Keratinocyte (primary cell): Measurements from ENCODE around the gene PDZD7. TPM values are rescaled to one million over a fixed set of nuclear protein-coding genes. Genes with fewer than 3 reads are reported as not detected.
A peak's percentile ranks its signal among the peaks of the same experiment; 100 is the strongest.

Experiments used
- DNase-seq: peaks from one replicate; pipeline ENCODE4 v3.0.0-alpha.2; 2011; ENCODE audit warnings: low read depth, missing footprints, low spot score
- FAIRE-seq: peaks from 2 replicates; lab custom pipeline; 2011; peaks lifted over from hg19 to GRCh38; lab: Jason Lieb, UNC
- H2AFZ ChIP-seq: 2 replicates; pipeline ENCODE4 v1.6.0; 2012; ENCODE audit warnings: low read length, control low read depth, inconsistent platforms; ENCODE audit not compliant: control insufficient read depth
- H3K27ac ChIP-seq: 2 replicates; pipeline ENCODE4 v1.5.1; 2011; ENCODE audit warnings: low read length; ENCODE audit not compliant: control insufficient read depth, insufficient read depth
- H3K27me3 ChIP-seq: 3 replicates; pipeline ENCODE4 v1.6.0; 2011; ENCODE audit warnings: low read length; ENCODE audit not compliant: control insufficient read depth, insufficient read depth; ENCODE audit errors: extremely low read depth
- H3K36me3 ChIP-seq, 2 experiments: 2 replicates in 1 of 2; 3 replicates in 1 of 2; pipeline ENCODE4 v1.5.1; 2011; ENCODE audit warnings: low read length in 2 of 2, mild to moderate bottlenecking in 1 of 2; ENCODE audit not compliant: control insufficient read depth in 2 of 2, insufficient read depth in 2 of 2; ENCODE audit errors: extremely low read depth in 1 of 2
- H3K4me1 ChIP-seq: 3 replicates; pipeline ENCODE4 v1.5.1; 2011; ENCODE audit warnings: low read length; ENCODE audit not compliant: control insufficient read depth, insufficient read depth; ENCODE audit errors: extremely low read depth
- H3K4me2 ChIP-seq: 3 replicates; pipeline ENCODE4 v1.6.0; 2011; ENCODE audit warnings: low read depth, low read length; ENCODE audit not compliant: control insufficient read depth, insufficient read depth; ENCODE audit errors: extremely low read depth
- H3K4me3 ChIP-seq, 3 experiments: fragments of 200-600 bp in 1 of 3; sonication (generic) in 1 of 3; 2 replicates in 2 of 3; 3 replicates in 1 of 3; pipeline ENCODE4 v1.5.1; 2011 to 2016; ENCODE audit warnings: low read length in 3 of 3, mild to moderate bottlenecking in 3 of 3, control low read depth in 2 of 3, inconsistent platforms in 1 of 3, low read depth in 1 of 3, mixed read lengths in 1 of 3, mixed run types in 1 of 3, moderate library complexity in 1 of 3; ENCODE audit not compliant: control insufficient read depth in 2 of 3, insufficient read depth in 2 of 3; ENCODE audit errors: extremely low read depth in 1 of 3
- H3K79me2 ChIP-seq: 2 replicates; pipeline ENCODE4 v1.6.0; 2012; ENCODE audit warnings: low read length; ENCODE audit not compliant: control insufficient read depth, insufficient read depth
- H3K9ac ChIP-seq: 3 replicates; pipeline ENCODE4 v1.6.0; 2011; ENCODE audit warnings: low read length; ENCODE audit not compliant: control insufficient read depth, insufficient read depth; ENCODE audit errors: extremely low read depth
- H3K9me1 ChIP-seq: 3 replicates; pipeline ENCODE4 v1.6.0; 2011; ENCODE audit warnings: low read length; ENCODE audit not compliant: control insufficient read depth, insufficient read depth; ENCODE audit errors: extremely low read depth
- H3K9me3 ChIP-seq: 2 replicates; pipeline ENCODE4 v1.5.1; 2012; ENCODE audit warnings: low read depth, low read length; ENCODE audit not compliant: control insufficient read depth
- H4K20me1 ChIP-seq: 3 replicates; pipeline ENCODE4 v1.6.0; 2011; ENCODE audit warnings: low read length; ENCODE audit not compliant: control insufficient read depth, insufficient read depth; ENCODE audit errors: extremely low read depth
- CTCF ChIP-seq, 3 experiments: IDR thresholded peaks in 1 of 3; conservative IDR thresholded peaks in 1 of 3; optimal IDR thresholded peaks in 1 of 3; 2 replicates in 2 of 3; 3 replicates in 1 of 3; pipeline versions ENCODE3 to v1.5.1; 2011; ENCODE audit warnings: low read length in 3 of 3, mild to moderate bottlenecking in 3 of 3, moderate library complexity in 2 of 3, control low read depth in 1 of 3, inconsistent platforms in 1 of 3; ENCODE audit not compliant: insufficient read depth in 2 of 3; ENCODE audit errors: extremely low read depth in 1 of 3
- EZH2 ChIP-seq: IDR thresholded peaks from one replicate; pipeline ENCODE4 v1.6.1; 2012; ENCODE audit warnings: inconsistent platforms, mild to moderate bottlenecking, low read length, moderate library complexity
- dilution Hi-C: fragments of 300-500 bp; cut with MboI; formaldehyde crosslinking; loops from one replicate; pipeline ENCODE4 v1.7.0; 2020; ENCODE audit warnings: low sequenced_read_pairs; ENCODE audit not compliant: extremely low pct_ligation_motif_present
- polyA plus RNA-seq, 5 experiments: library from polyadenylated mRNA; depleted of rRNA in 3 of 5; stranded (reverse) in 3 of 5; stranded (forward) in 1 of 5; unstranded in 1 of 5; fragments of >200 nt; gene quantifications; 1 replicate in 1 of 5; 2 replicates in 3 of 5; 3 replicates in 1 of 5; pipeline versions ENCODE4 v1.2.1 to v1.2.3, GENCODE V29; 2011 to 2012; ENCODE audit warnings: missing spikeins in 2 of 5, low read depth in 1 of 5, low replicate concordance in 1 of 5

PDZD7 gene
- polyA plus RNA-seq, 1 donor (not counting 4 experiments of a cell fraction or from before 2014, with no cell fraction given) = 0.54 TPM

- Histone ChIP-seq H3K27ac (no peak overlapping the region), H3K9me3 (no peaks in the 10 kb centered on the region), H2AFZ (no peak overlapping the region), H3K4me3 (no peak overlapping the region), H3K79me2 (no peaks in the 10 kb centered on the region), H3K9me1 (no peaks in the 10 kb centered on the region), H3K27me3 (peaks cover 4% of the 10 kb centered on the region), H4K20me1 (peaks cover 2% of the 10 kb centered on the region), H3K4me1 (peaks cover 9% of the 10 kb centered on the region), H3K36me3 (no peaks in the 10 kb centered on the region), H3K9ac (no peak overlapping the region), H3K4me2 (no peak overlapping the region)
- dilution Hi-C loops = no loop called here
- FAIRE-seq (no peak), DNase-seq (no peak)
- no peak for TF ChIP-seq EZH2
- TF ChIP-seq CTCF (optimal IDR thresholded peaks at IDR 0.05 in 1 of 3, IDR thresholded peaks at IDR 0.05 in 1 of 3, conservative IDR thresholded peaks at IDR 0.05 in 1 of 3; ENCODE audit: extremely low read depth in 1 of 3, insufficient read depth in 2 of 3, low read length in 3 of 3) = peak; percentile 75 to 94 (median 83)
Measured at GRCh38 chr10:101018600-101019439, 12.1 kb downstream of the PDZD7 start.

GRCh38 chr10:101018118-101018599, 12.8 kb downstream of the PDZD7 start:
- H3K4me3 ChIP-seq = no peak overlapping the region
- H3K79me2 ChIP-seq = no peaks in the 10 kb centered on the region
- H4K20me1 ChIP-seq = peaks cover 2% of the 10 kb centered on the region
- FAIRE-seq (no peak), DNase-seq (no peak)
- H3K4me1 ChIP-seq = peaks cover 15% of the 10 kb centered on the region
- H3K9me3 ChIP-seq = no peaks in the 10 kb centered on the region
- H3K4me2 ChIP-seq = no peak overlapping the region
- no peak overlapping the region for H2AFZ ChIP-seq
- TF ChIP-seq CTCF (optimal IDR thresholded peaks at IDR 0.05 in 1 of 3, IDR thresholded peaks at IDR 0.05 in 1 of 3, conservative IDR thresholded peaks at IDR 0.05 in 1 of 3; ENCODE audit: extremely low read depth in 1 of 3, insufficient read depth in 2 of 3, low read length in 3 of 3) (no peak), EZH2 (no peak)
- dilution Hi-C loops = no loop called here
- H3K27ac ChIP-seq = no peak overlapping the region
- H3K36me3 ChIP-seq = no peaks in the 10 kb centered on the region
- H3K9ac ChIP-seq = no peak overlapping the region
- H3K9me1 ChIP-seq = no peaks in the 10 kb centered on the region
- peaks cover 4% of the 10 kb centered on the region for H3K27me3 ChIP-seq
